Naive thymus-derived CD4-positive, alpha-beta T cell (primary cell): ENCODE results near the gene MTHFD2L. TPM values are rescaled to one million over a fixed set of nuclear protein-coding genes. Genes with fewer than 3 reads are reported as not detected.
A peak's percentile ranks its signal among the peaks of the same experiment; 100 is the strongest.

Experiments
- ATAC-seq: fragments of 150-1000 bp; cut with Tn5 transposase; 2 replicates; pipeline ENCODE4 v1.10.0; 2021; ENCODE audit warnings: mild to moderate bottlenecking, moderate library complexity
- CTCF ChIA-PET: fragments of 350-600 bp; sonication (Branson Sonifier 250); formaldehyde crosslinking; loops from one replicate; lab custom pipeline; 2021; ENCODE audit warnings: antibody characterized with exemption; lab: Charles Lee
- POLR2A ChIA-PET: fragments of 350-600 bp; sonication (Branson Sonifier 250); formaldehyde crosslinking; loops from one replicate; lab custom pipeline; 2021; ENCODE audit warnings: antibody characterized with exemption, inconsistent platforms; lab: Charles Lee
- DNase-seq, 9 donors: peaks; one replicate each; pipeline versions ENCODE4 v3.0.0 to v3.0.0-alpha.2; 2020 to 2022; ENCODE audit warnings: mixed read lengths in 1 of 9
- H3K27ac ChIP-seq: one replicate; pipeline ENCODE4 v1.7.0; 2013; ENCODE audit warnings: mild to moderate bottlenecking, low read depth, low read length, moderate library complexity
- H3K27me3 ChIP-seq, 2 donors: one replicate each; pipeline ENCODE4 v1.7.0; 2013; ENCODE audit warnings: low read length in 2 of 2, mild to moderate bottlenecking in 2 of 2, moderate library complexity in 2 of 2; ENCODE audit not compliant: control insufficient read depth in 2 of 2, insufficient read depth in 2 of 2
- H3K36me3 ChIP-seq, 3 experiments: 1 replicate in 2 of 3; 2 replicates in 1 of 3; pipeline ENCODE4 v1.7.0; 2013; ENCODE audit warnings: low read length in 3 of 3, mild to moderate bottlenecking in 3 of 3, moderate library complexity in 1 of 3; ENCODE audit not compliant: insufficient read depth in 3 of 3, control insufficient read depth in 2 of 3
- H3K4me1 ChIP-seq, 2 donors: one replicate each; pipeline ENCODE4 v1.7.0; 2013; ENCODE audit warnings: low read length in 2 of 2, mild to moderate bottlenecking in 2 of 2, moderate library complexity in 1 of 2; ENCODE audit not compliant: control insufficient read depth in 2 of 2, insufficient read depth in 2 of 2
- H3K4me3 ChIP-seq: 2 replicates; pipeline ENCODE4 v1.7.0; 2013; ENCODE audit warnings: mild to moderate bottlenecking, low read length
- H3K9me3 ChIP-seq, 3 experiments: 1 replicate in 2 of 3; 2 replicates in 1 of 3; pipeline ENCODE4 v1.7.0; 2013; ENCODE audit warnings: low read length in 3 of 3; ENCODE audit not compliant: control insufficient read depth in 2 of 3
- H3K27ac Mint-ChIP-seq, 9 donors: one replicate each; pipeline ENCODE4 v1.8.0; 2020 to 2022; ENCODE audit warnings: mixed read lengths in 9 of 9, mild to moderate bottlenecking in 8 of 9, moderate library complexity in 5 of 9, inconsistent platforms in 2 of 9
- H3K27me3 Mint-ChIP-seq, 5 donors: one replicate each; pipeline ENCODE4 v1.8.0; 2021 to 2022; ENCODE audit warnings: mixed read lengths in 5 of 5, mild to moderate bottlenecking in 1 of 5
- H3K36me3 Mint-ChIP-seq, 5 donors: one replicate each; pipeline ENCODE4 v1.8.0; 2020 to 2022; ENCODE audit warnings: mixed read lengths in 5 of 5, mild to moderate bottlenecking in 3 of 5, inconsistent platforms in 1 of 5
- H3K4me1 Mint-ChIP-seq, 7 donors: one replicate each; pipeline ENCODE4 v1.8.0; 2020 to 2022; ENCODE audit warnings: mixed read lengths in 7 of 7, mild to moderate bottlenecking in 3 of 7, inconsistent platforms in 1 of 7
- H3K4me3 Mint-ChIP-seq, 10 donors: one replicate each; pipeline ENCODE4 v1.8.0; 2020 to 2022; ENCODE audit warnings: mild to moderate bottlenecking in 10 of 10, mixed read lengths in 10 of 10, moderate library complexity in 6 of 10, inconsistent platforms in 2 of 10
- H3K9me3 Mint-ChIP-seq, 11 donors: one replicate each; pipeline ENCODE4 v1.8.0; 2020 to 2022; ENCODE audit warnings: mixed read lengths in 11 of 11, mild to moderate bottlenecking in 4 of 11, inconsistent platforms in 1 of 11, moderate library complexity in 1 of 11
- intact Hi-C, 2 donors: fragments of 100-400 bp; cut with micrococcal nuclease; formaldehyde crosslinking; loops; one replicate each; pipeline ENCODE4 v1.15.1; 2023
- polyA plus RNA-seq, 2 donors: library from polyadenylated mRNA; unstranded; fragments of 300-500 nt; fragmentation: Illumina TruSeq; gene quantifications; one replicate each; pipeline ENCODE4 v1.2.3, GENCODE V29; 2021
- total RNA-seq, 6 experiments: library from RNA in 5 of 6; stranded (reverse) in 5 of 6; gene quantifications; 1 replicate in 5 of 6; 2 replicates in 1 of 6; pipeline ENCODE4 v1.2.3 and lab custom pipeline; 2021 to 2026

MTHFD2L gene
- total and polyA plus RNA-seq, 7 experiments from 2014 or later = 2.3 to 13.7 (median 10.2) TPM

- no peak overlapping the region for H3K4me3 ChIP-seq
- ATAC-seq (no peak), DNase-seq (no peak)
- no peaks in the 10 kb centered on the region for H3K27me3 ChIP-seq
- no peaks in the 10 kb centered on the region for H3K4me1 ChIP-seq
- H3K36me3 ChIP-seq = no peaks in the 10 kb centered on the region
- POLR2A ChIA-PET = no interaction called here
- no peaks in the 10 kb centered on the region for H3K9me3 Mint-ChIP-seq
- H3K4me3 Mint-ChIP-seq = no peak overlapping the region
- no peaks in the 10 kb centered on the region for H3K9me3 ChIP-seq
- no peaks in the 10 kb centered on the region for H3K36me3 Mint-ChIP-seq
- peaks cover 18 to 31% (median 18%) of the 10 kb centered on the region in 5 donors for H3K27me3 Mint-ChIP-seq
- CTCF ChIA-PET = no interaction called here
- peaks cover 0 to 5% (median 0%) of the 10 kb centered on the region in 7 donors for H3K4me1 Mint-ChIP-seq
- H3K27ac ChIP-seq = no peak overlapping the region
- intact Hi-C loops = no loop called here
- H3K27ac Mint-ChIP-seq = no peak overlapping the region
Measured at GRCh38 chr4:74331252-74331651, 173.3 kb downstream of the MTHFD2L start.

- Mint-ChIP-seq H3K9me3 (no peaks in the 10 kb centered on the region), H3K4me1 (peaks cover 0 to 5% (median 0%) of the 10 kb centered on the region in 7 donors), H3K27me3 (peaks cover 15 to 31% (median 18%) of the 10 kb centered on the region in 5 donors), H3K4me3 (no peak overlapping the region), H3K36me3 (no peaks in the 10 kb centered on the region), H3K27ac (no peak overlapping the region)
- H3K4me3 ChIP-seq = no peak overlapping the region
- no peak for DNase-seq
- no peak for ATAC-seq
- no peaks in the 10 kb centered on the region for H3K36me3 ChIP-seq
- intact Hi-C loops = no loop called here
- H3K9me3 ChIP-seq = no peaks in the 10 kb centered on the region
- POLR2A ChIA-PET = no interaction called here
- CTCF ChIA-PET = no interaction called here
- no peaks in the 10 kb centered on the region for H3K27me3 ChIP-seq
- no peaks in the 10 kb centered on the region for H3K4me1 ChIP-seq
- no peak overlapping the region for H3K27ac ChIP-seq
Measured at GRCh38 chr4:74331944-74332343, 174.0 kb downstream of the MTHFD2L start.

GRCh38 chr4:74334636-74335035 is 176.7 kb downstream of the MTHFD2L start:
- H3K9me3 Mint-ChIP-seq = no peaks in the 10 kb centered on the region
- ChIA-PET POLR2A (no interaction called here), CTCF (no interaction called here)
- ATAC-seq (no peak), DNase-seq (no peak)
- H3K36me3 Mint-ChIP-seq = no peaks in the 10 kb centered on the region
- no peaks in the 10 kb centered on the region for H3K9me3 ChIP-seq
- no peak overlapping the region for H3K27ac Mint-ChIP-seq
- H3K27me3 ChIP-seq = no peaks in the 10 kb centered on the region
- H3K4me1 ChIP-seq = no peaks in the 10 kb centered on the region
- intact Hi-C loops = no loop called here
- no peaks in the 10 kb centered on the region for H3K36me3 ChIP-seq
- no peak overlapping the region for H3K27ac ChIP-seq
- peaks cover 8 to 18% (median 12%) of the 10 kb centered on the region in 5 donors for H3K27me3 Mint-ChIP-seq
- H3K4me3 Mint-ChIP-seq = no peak overlapping the region
- H3K4me3 ChIP-seq = no peak overlapping the region
- H3K4me1 Mint-ChIP-seq = peaks cover 0 to 5% (median 0%) of the 10 kb centered on the region in 7 donors

DNA sequence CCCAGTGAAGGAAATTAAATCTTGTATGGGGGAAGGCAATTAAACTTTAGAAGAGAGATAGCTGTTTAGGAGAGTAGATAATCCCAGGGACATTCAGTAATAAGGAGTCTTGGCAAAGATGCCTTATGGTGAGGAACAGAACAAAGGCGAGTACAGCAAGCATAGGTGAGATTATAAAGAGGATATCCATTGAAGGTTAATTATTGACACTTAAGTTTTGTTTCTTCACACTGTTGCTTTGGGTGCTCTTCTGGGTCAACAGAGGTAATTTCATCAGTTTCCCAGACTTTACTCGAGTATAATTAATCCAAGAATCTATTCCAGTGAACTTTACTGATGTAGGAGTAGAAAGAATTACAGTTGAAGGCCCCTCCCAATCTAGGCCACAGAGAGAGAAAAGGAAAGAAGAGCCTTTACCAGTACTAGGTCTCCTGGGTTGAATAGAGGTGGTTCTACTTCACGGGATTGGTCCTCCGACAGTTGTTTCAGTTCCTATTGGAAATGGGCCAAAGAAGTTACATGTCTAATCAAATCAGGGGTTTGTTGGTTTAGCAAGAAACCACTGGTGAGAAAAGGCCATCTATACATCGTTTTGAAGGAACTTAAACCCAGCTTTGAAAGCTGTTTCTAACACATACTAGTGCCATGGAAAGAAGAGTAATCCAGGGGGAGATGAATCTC is 177.6 kb downstream of the MTHFD2L start:
- peaks cover 0 to 5% (median 3%) of the 10 kb centered on the region in 11 donors for H3K9me3 Mint-ChIP-seq
- H3K27me3 Mint-ChIP-seq = peaks cover 3 to 21% (median 17%) of the 10 kb centered on the region in 5 donors
- ATAC-seq (peak; percentile 40), DNase-seq (no peak)
- H3K4me1 Mint-ChIP-seq = peaks cover 0 to 3% (median 0%) of the 10 kb centered on the region in 7 donors
- ChIA-PET CTCF (no interaction called here), POLR2A (no interaction called here)
- intact Hi-C loops = no loop called here
- Histone ChIP-seq H3K4me3 (no peak overlapping the region), H3K9me3 (no peaks in the 10 kb centered on the region), H3K36me3 (no peaks in the 10 kb centered on the region), H3K27me3 (no peaks in the 10 kb centered on the region), H3K27ac (no peak overlapping the region), H3K4me1 (no peaks in the 10 kb centered on the region)
- no peaks in the 10 kb centered on the region for H3K36me3 Mint-ChIP-seq
- H3K27ac Mint-ChIP-seq = no peak overlapping the region
- H3K4me3 Mint-ChIP-seq = no peak overlapping the region

DNA sequence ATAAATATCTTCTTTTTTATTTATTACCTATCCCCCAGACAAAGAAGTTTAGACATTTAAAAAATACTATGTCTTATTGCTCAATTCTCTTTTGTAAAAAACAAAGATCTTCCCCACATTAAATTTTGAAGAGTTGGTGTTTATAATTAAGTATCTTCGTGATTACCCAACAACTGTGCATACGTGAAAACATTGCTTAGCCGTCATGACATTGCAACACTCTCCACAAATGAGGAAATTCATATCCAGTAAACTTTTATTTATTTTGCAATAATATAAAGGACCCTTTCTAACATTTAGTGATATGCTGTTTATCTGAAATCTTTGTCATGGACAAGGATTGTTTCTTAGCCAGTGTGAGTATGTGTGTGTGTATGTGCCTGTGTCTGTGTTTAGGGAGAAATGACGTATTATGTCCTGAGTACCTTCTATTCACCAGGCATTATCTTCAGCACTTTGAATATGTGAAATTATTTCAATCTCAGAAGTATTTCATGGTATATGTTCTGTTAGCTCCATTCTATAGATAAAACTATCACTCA is 180.9 kb downstream of the MTHFD2L start:
- Mint-ChIP-seq H3K9me3 (peaks cover 0 to 31% (median 12%) of the 10 kb centered on the region in 11 donors), H3K36me3 (peaks cover 0 to 7% (median 0%) of the 10 kb centered on the region in 5 donors), H3K4me1 (no peaks in the 10 kb centered on the region), H3K27ac (no peak overlapping the region), H3K4me3 (no peak overlapping the region), H3K27me3 (peaks cover 0 to 33% (median 25%) of the 10 kb centered on the region in 5 donors)
- no peak overlapping the region for H3K4me3 ChIP-seq
- H3K4me1 ChIP-seq = no peaks in the 10 kb centered on the region
- ATAC-seq = peak; percentile 60
- ChIA-PET POLR2A (no interaction called here), CTCF (no interaction called here)
- H3K27me3 ChIP-seq = no peaks in the 10 kb centered on the region
- DNase-seq = no peak
- peaks cover 0 to 5% (median 0%) of the 10 kb centered on the region in 3 experiments for H3K9me3 ChIP-seq
- H3K36me3 ChIP-seq = no peaks in the 10 kb centered on the region
- H3K27ac ChIP-seq = no peak overlapping the region
- intact Hi-C loops = no loop called here

- Histone ChIP-seq H3K4me3 (no peak overlapping the region), H3K27ac (no peak overlapping the region), H3K4me1 (no peaks in the 10 kb centered on the region), H3K36me3 (no peaks in the 10 kb centered on the region), H3K9me3 (peaks cover 0 to 12% (median 3%) of the 10 kb centered on the region in 3 experiments), H3K27me3 (no peaks in the 10 kb centered on the region)
- peaks cover 0 to 7% (median 0%) of the 10 kb centered on the region in 5 donors for H3K36me3 Mint-ChIP-seq
- no peak overlapping the region for H3K27ac Mint-ChIP-seq
- no peak overlapping the region for H3K4me3 Mint-ChIP-seq
- ChIA-PET POLR2A (no interaction called here), CTCF (no interaction called here)
- H3K27me3 Mint-ChIP-seq = peaks cover 0 to 32% (median 19%) of the 10 kb centered on the region in 5 donors
- DNase-seq (no peak), ATAC-seq (no peak)
- intact Hi-C loops = no loop called here
- H3K9me3 Mint-ChIP-seq = peaks cover 0 to 37% (median 16%) of the 10 kb centered on the region in 11 donors
- H3K4me1 Mint-ChIP-seq = no peaks in the 10 kb centered on the region
Measured at GRCh38 chr4:74339501-74339900, 181.6 kb downstream of the MTHFD2L start.
